ENCODE results near the gene TMPRSS13.

GRCh38 chr11:117960406-117960805 is 31.2 kb upstream of the TMPRSS13 start:
- TF ChIP-seq CTCF (IDR thresholded peaks at IDR 0.05; ENCODE audit: poor library complexity) (no peak), EZH2phosphoT487 (IDR thresholded peaks at IDR 0.05; ENCODE audit: low read depth, severe bottlenecking, unreplicated experiment) (no peak)

All from hepatocyte (in vitro differentiated cells).